ENCODE results near the gene FRMD6.

- TF ChIP-seq CEBPB (IDR thresholded peaks at IDR 0.05; ENCODE audit: low read depth) (no peak), POLR2AphosphoS5 (IDR thresholded peaks at IDR 0.05; ENCODE audit: low read depth, low read length) (no peak), EZH2 (IDR thresholded peaks at IDR 0.05) (no peak), POLR2A (IDR thresholded peaks at IDR 0.05; ENCODE audit: borderline replicate concordance, extremely low read depth, insufficient read depth, insufficient read length) (no peak)
- TF ChIP-seq, protein P1, sequence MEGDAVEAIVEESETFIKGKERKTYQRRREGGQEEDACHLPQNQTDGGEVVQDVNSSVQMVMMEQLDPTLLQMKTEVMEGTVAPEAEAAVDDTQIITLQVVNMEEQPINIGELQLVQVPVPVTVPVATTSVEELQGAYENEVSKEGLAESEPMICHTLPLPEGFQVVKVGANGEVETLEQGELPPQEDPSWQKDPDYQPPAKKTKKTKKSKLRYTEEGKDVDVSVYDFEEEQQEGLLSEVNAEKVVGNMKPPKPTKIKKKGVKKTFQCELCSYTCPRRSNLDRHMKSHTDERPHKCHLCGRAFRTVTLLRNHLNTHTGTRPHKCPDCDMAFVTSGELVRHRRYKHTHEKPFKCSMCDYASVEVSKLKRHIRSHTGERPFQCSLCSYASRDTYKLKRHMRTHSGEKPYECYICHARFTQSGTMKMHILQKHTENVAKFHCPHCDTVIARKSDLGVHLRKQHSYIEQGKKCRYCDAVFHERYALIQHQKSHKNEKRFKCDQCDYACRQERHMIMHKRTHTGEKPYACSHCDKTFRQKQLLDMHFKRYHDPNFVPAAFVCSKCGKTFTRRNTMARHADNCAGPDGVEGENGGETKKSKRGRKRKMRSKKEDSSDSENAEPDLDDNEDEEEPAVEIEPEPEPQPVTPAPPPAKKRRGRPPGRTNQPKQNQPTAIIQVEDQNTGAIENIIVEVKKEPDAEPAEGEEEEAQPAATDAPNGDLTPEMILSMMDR (IDR thresholded peaks at IDR 0.05 in 2 of 3, conservative IDR thresholded peaks at IDR 0.05 in 1 of 3; ENCODE audit: borderline replicate concordance in 1 of 3, insufficient read depth in 1 of 3, low read depth in 2 of 3, low read length in 2 of 3), result no peak
Measured at GRCh38 chr14:51653775-51654532, 2.2 kb downstream of the FRMD6 start.

All from HCT116 (cell line).